Adrenal gland (tissue), 12 donors: ENCODE data around the gene PLCG2. TPM values are rescaled to one million over a fixed set of nuclear protein-coding genes. Genes with fewer than 3 reads are reported as not detected.

Experiments used
- DNase-seq, 7 donors: peaks; one replicate each; pipeline ENCODE4 v3.0.0-alpha.2; 2019 to 2020
- H3K27ac ChIP-seq, 5 donors: fragments of 200-600 bp; sonication (generic) in 4 of 5; 1 replicate in 3 of 5; 2 replicates in 2 of 5; pipeline versions ENCODE4 v1.5.1 to v1.8.0; 2016 to 2020; ENCODE audit warnings: mild to moderate bottlenecking in 1 of 5
- H3K27me3 ChIP-seq: fragments of 200-600 bp; 2 replicates; pipeline ENCODE4 v1.8.0; 2021
- H3K36me3 ChIP-seq, 2 donors: fragments of 200-600 bp; replicated peaks in 1 of 2; 1 replicate in 1 of 2; 2 replicates in 1 of 2; pipeline versions ENCODE4 v1.5.1 to v1.8.0; 2018 to 2022
- H3K4me1 ChIP-seq, 2 donors: fragments of 200-600 bp; replicated peaks in 1 of 2; 1 replicate in 1 of 2; 2 replicates in 1 of 2; pipeline versions ENCODE4 v1.5.1 to v1.8.0; 2018 to 2021
- H3K4me3 ChIP-seq, 4 donors: fragments of 200-600 bp; sonication (generic) in 3 of 4; one replicate each; pipeline ENCODE4 v1.5.1; 2016 to 2018
- H3K9me3 ChIP-seq, 3 donors: fragments of 200-600 bp; sonication (generic) in 1 of 3; replicated peaks in 1 of 3; 1 replicate in 2 of 3; 2 replicates in 1 of 3; pipeline versions ENCODE4 v1.5.1 to v1.8.0; 2016 to 2021
- POLR2A ChIP-seq, 2 donors: fragments of 450-650 bp; IDR thresholded peaks; one replicate each; pipeline ENCODE4 v1.6.1; 2017; ENCODE audit warnings: antibody characterized with exemption in 2 of 2, mild to moderate bottlenecking in 2 of 2, moderate library complexity in 1 of 2
- WGBS, 4 donors: extraction: QIAGEN DNeasy Blood & Tissue Kit in 2 of 4; methylation state at CpG; one replicate each; pipeline versions ENCODE4 v1.1.5 to v1.1.7; 2013 to 2017; 5-methylcytosine and 5-hydroxymethylcytosine counted together
- intact Hi-C, 2 donors: fragments of 100-400 bp; cut with DNase I; formaldehyde crosslinking; loops; one replicate each; pipeline versions ENCODE4 v1.14.1 to v1.15.0; 2022 to 2023
- polyA plus RNA-seq, 3 donors: library from polyadenylated mRNA; stranded (reverse); fragments of 200-250 nt in 2 of 3; fragments of 350-450 nt in 1 of 3; fragmentation: Illumina TruSeq in 1 of 3; extraction: RNeasy Lipid Tissue Mini Kit (QIAGEN cat#74804) in 1 of 3; gene quantifications; one replicate each; pipeline ENCODE4 v1.2.3, GENCODE V29; 2013 to 2014
- total RNA-seq, 9 donors: library from RNA; depleted of rRNA in 4 of 9; stranded (reverse); fragments of >200 nt in 4 of 9; fragments of 120-200 nt in 1 of 9; fragmentation: NEBNext Ultra II Directional in 1 of 9; extraction: Animal tissue kit (Norgen Biotek cat#: 25700) in 1 of 9; gene quantifications; one replicate each; pipeline versions ENCODE4 v1.1.0 to v1.2.4, GENCODE V29; 2013 to 2023
- TF ChIP-seq, protein P1 (sequence below), 6 experiments: fragments of 450-650 bp in 4 of 6; fragments of 200-600 bp in 2 of 6; sonication (generic) in 1 of 6; IDR thresholded peaks; 1 replicate in 5 of 6; 2 replicates in 1 of 6; pipeline versions ENCODE4 v1.5.1 to v1.8.0; 2016 to 2021; ENCODE audit warnings: antibody characterized with exemption in 6 of 6, mild to moderate bottlenecking in 2 of 6, moderate library complexity in 1 of 6
- donor health status: healthy with polysubstance abuse.
- donor health status: Bipolar disorder and iron deficiency.
- donor health status: DM: yes; HTN: yes; CAD: no.
- donor health status: DM: no; HTN: no; CAD: no.
- donor health status: DM: no; HTN: no; CAD: no.
- donor health status: DM: yes; HTN: yes; CAD: no.

PLCG2 gene
- total and polyA plus RNA-seq, 12 donors = 4.8 to 47.6 (median 10.9) TPM

DNA sequence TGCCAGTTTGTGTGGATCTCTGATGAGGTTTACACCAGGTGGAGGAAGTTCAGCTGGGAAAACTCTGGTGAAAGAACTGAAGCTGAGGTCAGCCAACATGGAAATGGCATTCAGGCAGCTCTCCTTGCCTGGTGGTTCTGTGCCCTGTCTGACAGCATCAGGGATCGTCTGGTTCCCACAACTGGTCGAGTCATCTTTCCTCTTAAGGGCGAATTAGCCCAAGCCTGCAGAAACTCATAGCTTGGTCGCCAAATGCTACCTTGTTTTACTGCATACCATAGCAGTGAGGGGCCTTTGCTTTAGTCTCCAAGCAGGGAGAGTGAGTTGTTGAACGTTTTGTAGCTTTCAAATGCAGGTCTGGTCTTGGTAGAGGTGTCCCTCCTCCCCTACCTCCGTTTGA is 7.2 kb downstream of the PLCG2 start:
- Histone ChIP-seq H3K4me1 (no peaks in the 10 kb centered on the region), H3K9me3 (no peaks in the 10 kb centered on the region), H3K27me3 (no peaks in the 10 kb centered on the region), H3K27ac (no peak overlapping the region), H3K4me3 (no peak overlapping the region), H3K36me3 (no peaks in the 10 kb centered on the region)
- DNase-seq = no peak
- TF ChIP-seq, protein P1, sequence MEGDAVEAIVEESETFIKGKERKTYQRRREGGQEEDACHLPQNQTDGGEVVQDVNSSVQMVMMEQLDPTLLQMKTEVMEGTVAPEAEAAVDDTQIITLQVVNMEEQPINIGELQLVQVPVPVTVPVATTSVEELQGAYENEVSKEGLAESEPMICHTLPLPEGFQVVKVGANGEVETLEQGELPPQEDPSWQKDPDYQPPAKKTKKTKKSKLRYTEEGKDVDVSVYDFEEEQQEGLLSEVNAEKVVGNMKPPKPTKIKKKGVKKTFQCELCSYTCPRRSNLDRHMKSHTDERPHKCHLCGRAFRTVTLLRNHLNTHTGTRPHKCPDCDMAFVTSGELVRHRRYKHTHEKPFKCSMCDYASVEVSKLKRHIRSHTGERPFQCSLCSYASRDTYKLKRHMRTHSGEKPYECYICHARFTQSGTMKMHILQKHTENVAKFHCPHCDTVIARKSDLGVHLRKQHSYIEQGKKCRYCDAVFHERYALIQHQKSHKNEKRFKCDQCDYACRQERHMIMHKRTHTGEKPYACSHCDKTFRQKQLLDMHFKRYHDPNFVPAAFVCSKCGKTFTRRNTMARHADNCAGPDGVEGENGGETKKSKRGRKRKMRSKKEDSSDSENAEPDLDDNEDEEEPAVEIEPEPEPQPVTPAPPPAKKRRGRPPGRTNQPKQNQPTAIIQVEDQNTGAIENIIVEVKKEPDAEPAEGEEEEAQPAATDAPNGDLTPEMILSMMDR (IDR thresholded peaks at IDR 0.05) = no peak
- no peak for TF ChIP-seq POLR2A (IDR thresholded peaks at IDR 0.05)
- WGBS, 4 donors = 66 to 79% (median 72%) methylated on average over 5 to 6 of the region's 6 CpGs
- intact Hi-C loops = loop anchor here in 1 of 2 donors (10.0 kb wide), 1 partner anchor 88 kb away; no protein-coding TSS in a partner anchor

DNA sequence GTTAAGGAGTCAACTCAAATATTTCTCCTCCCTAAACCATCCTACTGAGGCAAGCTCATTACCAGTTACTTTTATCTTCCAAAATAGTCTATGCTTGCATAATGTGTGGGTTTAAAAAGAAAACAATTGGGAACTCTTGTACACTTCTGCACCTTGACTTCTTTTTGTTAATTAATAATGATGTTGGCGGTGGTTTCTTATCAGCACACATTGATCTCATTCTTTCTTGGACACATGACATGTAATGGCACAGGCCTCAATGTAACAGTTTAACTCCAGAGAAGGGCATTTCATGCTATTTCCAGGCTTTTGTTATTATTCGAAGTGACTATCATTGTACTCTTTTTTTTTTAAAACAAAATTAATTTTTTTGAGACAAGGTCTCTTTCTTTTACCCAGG is 7.8 kb downstream of the PLCG2 start:
- TF ChIP-seq, protein P1 (IDR thresholded peaks at IDR 0.05) = no peak
- TF ChIP-seq POLR2A (IDR thresholded peaks at IDR 0.05) = no peak
- H3K27ac ChIP-seq = no peak overlapping the region
- WGBS, 4 donors = 77 to 86% (median 79%) methylated on average over 2 of the region's 2 CpGs
- H3K27me3 ChIP-seq = no peaks in the 10 kb centered on the region
- H3K4me3 ChIP-seq = no peak overlapping the region
- intact Hi-C loops = loop anchor here in 1 of 2 donors (10.0 kb wide), 1 partner anchor 88 kb away; no protein-coding TSS in a partner anchor
- no peak for DNase-seq
- H3K36me3 ChIP-seq = no peaks in the 10 kb centered on the region
- H3K4me1 ChIP-seq = no peaks in the 10 kb centered on the region
- H3K9me3 ChIP-seq = no peaks in the 10 kb centered on the region

DNA sequence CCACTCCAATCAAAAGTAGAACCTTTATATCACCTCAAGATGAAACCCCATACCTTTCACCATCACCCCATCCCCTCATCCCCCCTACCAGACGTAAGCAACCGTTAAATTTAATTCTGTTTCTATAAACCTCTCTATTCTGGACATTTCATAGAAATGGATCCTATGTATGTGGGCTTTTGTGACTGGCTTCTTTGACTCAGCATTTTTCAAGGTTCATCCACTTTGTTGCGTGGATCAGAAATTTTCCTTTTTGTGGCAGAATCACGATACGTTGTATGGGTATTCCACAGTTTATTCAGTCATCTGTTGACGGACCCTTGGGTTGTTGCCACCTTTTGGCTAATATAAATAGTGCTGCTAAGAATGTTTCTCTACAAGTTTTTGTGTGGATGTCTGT is 8.6 kb downstream of the PLCG2 start:
- no peak for DNase-seq
- no peaks in the 10 kb centered on the region for H3K27me3 ChIP-seq
- intact Hi-C loops = loop anchor here in 1 of 2 donors (10.0 kb wide), 1 partner anchor 87 kb away; no protein-coding TSS in a partner anchor
- H3K4me1 ChIP-seq = no peaks in the 10 kb centered on the region
- H3K4me3 ChIP-seq = no peak overlapping the region
- WGBS, 4 donors = 73 to 86% (median 77%) methylated on average over 6 of the region's 6 CpGs
- H3K9me3 ChIP-seq = no peaks in the 10 kb centered on the region
- no peak overlapping the region for H3K27ac ChIP-seq
- H3K36me3 ChIP-seq = no peaks in the 10 kb centered on the region
- TF ChIP-seq, protein P1 (IDR thresholded peaks at IDR 0.05) = no peak
- no peak for TF ChIP-seq POLR2A (IDR thresholded peaks at IDR 0.05)

DNA sequence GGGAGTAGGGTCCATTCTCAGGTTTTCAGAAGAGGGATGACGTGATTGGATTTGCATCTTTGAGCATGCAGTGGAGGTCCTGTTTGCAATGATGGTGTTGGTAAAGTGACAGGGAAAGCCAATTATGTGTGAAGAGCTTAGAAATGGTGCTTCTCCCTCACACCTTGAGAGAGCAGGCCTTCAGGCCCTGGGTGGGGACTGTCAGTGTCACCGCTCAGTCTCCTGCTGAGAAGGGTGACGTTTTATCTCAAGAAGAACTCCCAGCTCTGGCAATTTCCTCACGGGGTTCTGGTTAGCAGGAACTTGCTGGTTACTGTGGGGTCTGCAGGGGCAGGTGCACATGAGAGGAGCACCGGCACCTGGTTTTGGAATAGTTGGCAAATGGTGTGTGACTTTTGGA is 11.2 kb downstream of the PLCG2 start:
- Histone ChIP-seq H3K27ac (no peak overlapping the region), H3K27me3 (no peaks in the 10 kb centered on the region), H3K4me3 (no peak overlapping the region), H3K4me1 (no peaks in the 10 kb centered on the region), H3K36me3 (no peaks in the 10 kb centered on the region), H3K9me3 (no peaks in the 10 kb centered on the region)
- WGBS, 4 donors = 78 to 89% (median 88%) methylated on average over 5 of the region's 5 CpGs
- intact Hi-C loops = no loop called here
- no peak for DNase-seq
- no peak for TF ChIP-seq POLR2A (IDR thresholded peaks at IDR 0.05)
- TF ChIP-seq, protein P1 (IDR thresholded peaks at IDR 0.05) = no peak
